Fibroblast of mammary gland (primary cell): Measurements from ENCODE around the gene NME7.
A peak's percentile ranks its signal among the peaks of the same experiment; 100 is the strongest.

Experiments
- DNase-seq: peaks from one replicate; pipeline ENCODE4 v3.0.0-alpha.2; 2010; ENCODE audit warnings: low read depth
- H3K4me3 ChIP-seq: 2 replicates; pipeline ENCODE4 v1.5.1; 2011; ENCODE audit warnings: low read depth, mild to moderate bottlenecking, low read length, moderate library complexity; ENCODE audit not compliant: control insufficient read depth
- TF ChIP-seq, protein P1 (sequence below): conservative IDR thresholded peaks from 2 replicates; pipeline ENCODE4 v1.5.1; 2011; ENCODE audit warnings: low read depth, low read length, inconsistent platforms; ENCODE audit not compliant: control insufficient read depth, insufficient read depth

Gene NME7

GRCh38 chr1:169318536-169319244, 48.9 kb downstream of the NME7 start:
- TF ChIP-seq, protein P1, sequence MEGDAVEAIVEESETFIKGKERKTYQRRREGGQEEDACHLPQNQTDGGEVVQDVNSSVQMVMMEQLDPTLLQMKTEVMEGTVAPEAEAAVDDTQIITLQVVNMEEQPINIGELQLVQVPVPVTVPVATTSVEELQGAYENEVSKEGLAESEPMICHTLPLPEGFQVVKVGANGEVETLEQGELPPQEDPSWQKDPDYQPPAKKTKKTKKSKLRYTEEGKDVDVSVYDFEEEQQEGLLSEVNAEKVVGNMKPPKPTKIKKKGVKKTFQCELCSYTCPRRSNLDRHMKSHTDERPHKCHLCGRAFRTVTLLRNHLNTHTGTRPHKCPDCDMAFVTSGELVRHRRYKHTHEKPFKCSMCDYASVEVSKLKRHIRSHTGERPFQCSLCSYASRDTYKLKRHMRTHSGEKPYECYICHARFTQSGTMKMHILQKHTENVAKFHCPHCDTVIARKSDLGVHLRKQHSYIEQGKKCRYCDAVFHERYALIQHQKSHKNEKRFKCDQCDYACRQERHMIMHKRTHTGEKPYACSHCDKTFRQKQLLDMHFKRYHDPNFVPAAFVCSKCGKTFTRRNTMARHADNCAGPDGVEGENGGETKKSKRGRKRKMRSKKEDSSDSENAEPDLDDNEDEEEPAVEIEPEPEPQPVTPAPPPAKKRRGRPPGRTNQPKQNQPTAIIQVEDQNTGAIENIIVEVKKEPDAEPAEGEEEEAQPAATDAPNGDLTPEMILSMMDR, result no peak
- no peak overlapping the region for H3K4me3 ChIP-seq
- peak; percentile 16 for DNase-seq

- no peak for DNase-seq
- TF ChIP-seq, protein P1, result no peak
- no peak overlapping the region for H3K4me3 ChIP-seq
Observed at GRCh38 chr1:169316556-169316955, 51.0 kb downstream of the NME7 start.

DNA sequence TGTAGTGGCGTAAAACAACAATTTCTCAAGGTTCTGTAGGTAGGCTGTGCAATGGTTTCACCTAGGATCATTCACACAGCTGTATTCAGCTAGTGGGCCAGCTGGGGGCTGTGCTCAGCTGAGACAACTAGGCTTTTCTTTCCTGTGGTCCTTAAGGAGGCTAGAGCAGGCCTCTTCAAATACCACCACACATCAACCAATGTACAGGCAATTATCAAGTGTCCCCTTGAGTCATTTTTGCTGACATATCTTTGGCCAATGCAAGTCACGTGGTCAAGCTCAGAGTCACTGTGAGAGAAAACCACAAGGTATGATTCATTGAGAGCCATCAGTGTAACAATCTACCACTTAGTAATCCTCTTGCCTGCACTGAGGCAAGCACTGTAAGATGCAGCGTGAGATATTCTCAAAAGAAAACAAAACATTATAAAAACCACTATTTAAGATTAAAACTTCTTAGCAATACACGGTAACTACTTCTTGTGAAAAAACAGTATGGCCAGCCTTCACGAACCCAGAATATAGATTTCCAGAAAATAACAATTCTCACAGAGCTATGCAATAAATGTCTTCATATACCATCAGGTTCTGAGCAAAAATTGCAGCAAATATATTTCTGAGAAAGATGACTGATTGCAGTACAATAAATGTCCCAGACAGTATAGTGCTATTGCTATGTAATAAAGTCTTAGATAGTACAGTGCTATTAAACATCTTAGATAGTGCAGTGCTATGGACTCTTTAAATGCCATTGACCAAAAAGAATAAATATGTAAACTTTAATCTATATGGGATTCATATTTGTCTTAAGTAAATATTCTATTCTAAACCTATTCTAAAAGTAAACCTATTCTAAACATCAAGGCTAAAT, 55.3 kb downstream of the NME7 start:
- TF ChIP-seq, protein P1, result no peak
- DNase-seq, result peak; percentile 98
- no peak overlapping the region for H3K4me3 ChIP-seq

DNA sequence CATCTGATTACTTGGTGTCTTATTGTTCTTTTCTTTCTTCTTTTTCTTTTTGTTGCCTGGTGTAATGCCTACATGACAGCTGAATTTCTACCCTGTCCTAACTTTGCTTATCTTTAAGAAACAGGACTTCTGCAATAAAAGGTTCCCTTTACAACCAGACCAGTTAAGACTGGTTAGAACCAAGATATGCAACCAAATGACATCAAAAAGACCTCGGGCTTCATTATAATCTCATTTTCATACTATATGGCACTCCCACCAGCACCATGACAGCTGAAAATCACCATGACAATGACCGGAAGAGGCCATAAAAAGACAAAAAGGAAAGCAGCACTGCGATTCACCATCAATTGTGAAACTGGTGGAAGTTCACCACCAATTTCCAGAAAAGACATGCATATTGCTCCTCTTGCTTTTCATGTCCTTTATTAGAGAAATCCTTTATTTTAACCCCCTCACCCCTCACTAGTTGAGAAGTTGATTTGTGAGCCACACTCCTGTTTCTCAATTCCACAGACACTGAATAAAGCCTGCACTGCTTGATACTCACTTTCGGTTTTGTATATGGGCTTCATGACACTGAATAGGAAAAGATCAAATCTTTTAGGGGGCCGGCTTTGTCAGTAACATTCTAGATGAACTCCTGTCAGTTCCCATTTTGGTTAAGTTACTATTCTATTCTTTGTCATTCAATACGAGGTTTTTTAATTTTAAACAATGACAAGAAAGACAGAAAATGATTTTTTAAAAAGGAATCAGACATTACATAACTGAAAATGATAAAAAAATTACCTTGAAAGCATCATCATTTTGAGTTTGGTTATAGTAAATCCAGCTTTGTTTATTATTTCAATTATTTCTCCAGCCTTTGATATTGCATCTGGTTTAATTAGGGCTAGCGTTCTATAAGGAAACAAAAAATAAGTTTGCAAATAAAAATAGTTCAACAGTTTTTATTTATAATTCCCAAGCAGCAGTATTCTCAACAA, 58.1 kb downstream of the NME7 start:
- no peak for DNase-seq
- no peak overlapping the region for H3K4me3 ChIP-seq
- TF ChIP-seq, protein P1, result no peak

GRCh38 chr1:169308313-169309039, 59.1 kb downstream of the NME7 start:
- no peak for DNase-seq
- TF ChIP-seq, protein P1, result no peak
- H3K4me3 ChIP-seq, result no peak overlapping the region
